ENCODE results near the gene BCAN. TPM values are rescaled to one million over a fixed set of nuclear protein-coding genes. Genes with fewer than 3 reads are reported as not detected.

The BCAN gene
- total and polyA plus RNA-seq, 2 of the 8 experiments (the other 6 are each of a cell fraction or from before 2014, with no cell fraction given) = 4.5 to 24.0 TPM

DNA sequence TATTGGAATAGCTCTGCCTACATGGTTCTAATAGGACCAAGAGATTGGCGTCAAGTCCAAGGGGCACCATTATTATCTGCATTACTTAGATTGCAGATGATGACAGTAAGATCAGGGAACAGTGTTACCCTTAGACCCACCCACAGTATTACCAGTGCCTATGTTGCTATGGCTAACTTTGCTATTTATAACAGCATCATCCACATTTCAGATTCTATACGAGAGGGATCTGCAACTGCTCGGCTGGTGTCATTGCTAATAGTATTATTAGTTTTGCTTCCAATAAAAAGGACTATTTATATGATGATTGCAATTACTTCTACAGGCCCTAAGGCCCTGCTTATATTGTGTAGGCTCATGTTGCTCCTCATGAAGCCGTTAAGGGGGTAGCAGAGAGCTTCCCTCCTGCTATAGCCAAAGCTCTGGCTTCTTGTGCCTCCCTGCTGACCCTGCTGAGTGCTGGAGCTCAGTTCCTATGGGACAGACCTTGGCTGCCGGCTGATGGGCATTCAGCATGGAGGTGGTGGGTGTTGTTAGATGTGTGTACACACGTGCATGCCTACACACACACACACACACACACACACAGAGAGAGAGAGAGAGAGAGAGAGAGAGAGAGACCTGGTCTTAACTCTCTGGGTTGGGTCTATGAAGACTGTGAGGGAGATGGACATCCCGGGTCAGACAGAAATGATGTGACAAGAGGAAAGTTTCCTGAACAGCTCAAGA lies 1.3 kb downstream of the BCAN start (continued):
- TF ChIP-seq BCL11A (IDR thresholded peaks at IDR 0.05; ENCODE audit: low read depth in 2 of 2, low read length in 2 of 2) (no peak), RBBP5 (IDR thresholded peaks at IDR 0.05; ENCODE audit: borderline replicate concordance, low read depth, low read length) (no peak), SIX5 (IDR thresholded peaks at IDR 0.05; ENCODE audit: low read depth, low read length) (no peak), EP300 (IDR thresholded peaks at IDR 0.05; ENCODE audit: borderline replicate concordance in 1 of 2, low read depth in 2 of 2, low read length in 2 of 2) (no peak), MAFK (IDR thresholded peaks at IDR 0.05; ENCODE audit: low read depth, low read length) (no peak)

Data from H1 (cell line).